Testis (tissue), 3 donors: ENCODE measurements around the gene KRTAP3-3. TPM values are rescaled to one million over a fixed set of nuclear protein-coding genes. Genes with fewer than 3 reads are reported as not detected.

Source experiments
- DNase-seq: peaks from one replicate; pipeline ENCODE4 v3.0.0-alpha.2; 2019
- H3K27ac ChIP-seq, 2 donors: fragments of 200-600 bp; sonication (generic); one replicate each; pipeline ENCODE4 v1.5.1; 2019
- H3K27me3 ChIP-seq: fragments of 200-600 bp; sonication (generic); one replicate; pipeline ENCODE4 v1.5.1; 2019
- H3K36me3 ChIP-seq: fragments of 200-600 bp; sonication (generic); one replicate; pipeline ENCODE4 v1.5.1; 2017; ENCODE audit warnings: low read depth; ENCODE audit errors: missing control alignments
- H3K4me1 ChIP-seq: fragments of 200-600 bp; sonication (generic); one replicate; pipeline ENCODE4 v1.5.1; 2019
- H3K4me3 ChIP-seq, 2 donors: fragments of 200-600 bp; sonication (generic); one replicate each; pipeline ENCODE4 v1.5.1; 2017 to 2019
- H3K9me3 ChIP-seq: fragments of 200-600 bp; sonication (generic); one replicate; pipeline ENCODE4 v1.5.1; 2017
- POLR2A ChIP-seq: fragments of 450-650 bp; IDR thresholded peaks from one replicate; pipeline ENCODE4 v1.6.1; 2017; ENCODE audit warnings: antibody characterized with exemption, mild to moderate bottlenecking, moderate library complexity
- WGBS, 2 donors: methylation state at CpG; one replicate each; pipeline ENCODE4 v1.1.5; 2018; 5-methylcytosine and 5-hydroxymethylcytosine counted together
- intact Hi-C: fragments of 100-400 bp; cut with DNase I; formaldehyde crosslinking; loops from one replicate; pipeline ENCODE4 v1.15.1; 2023; ENCODE audit warnings: low total_unique reads
- polyA plus RNA-seq: library from polyadenylated mRNA; stranded (reverse); fragments of 350-450 nt; fragmentation: Illumina TruSeq; extraction: RNeasy Lipid Tissue Mini Kit (QIAGEN cat#74804); gene quantifications from one replicate; pipeline ENCODE4 v1.2.3, GENCODE V29; 2014; ENCODE audit warnings: low read depth, low replicate concordance; ENCODE audit not compliant: insufficient read depth
- total RNA-seq, 2 donors: library from RNA; depleted of rRNA; stranded (reverse); fragments of >200 nt; gene quantifications; one replicate each; pipeline ENCODE4 v1.2.3, GENCODE V29; 2016
- TF ChIP-seq, protein P1 (sequence below), 3 experiments: fragments of 450-650 bp in 2 of 3; fragments of 200-600 bp in 1 of 3; sonication (generic) in 1 of 3; IDR thresholded peaks; one replicate each; pipeline ENCODE4 v1.5.1; 2016 to 2019; ENCODE audit warnings: antibody characterized with exemption in 3 of 3, mild to moderate bottlenecking in 2 of 3, moderate library complexity in 1 of 3

The KRTAP3-3 gene
- total and polyA plus RNA-seq, 3 donors from 2014 or later, result not detected

DNA sequence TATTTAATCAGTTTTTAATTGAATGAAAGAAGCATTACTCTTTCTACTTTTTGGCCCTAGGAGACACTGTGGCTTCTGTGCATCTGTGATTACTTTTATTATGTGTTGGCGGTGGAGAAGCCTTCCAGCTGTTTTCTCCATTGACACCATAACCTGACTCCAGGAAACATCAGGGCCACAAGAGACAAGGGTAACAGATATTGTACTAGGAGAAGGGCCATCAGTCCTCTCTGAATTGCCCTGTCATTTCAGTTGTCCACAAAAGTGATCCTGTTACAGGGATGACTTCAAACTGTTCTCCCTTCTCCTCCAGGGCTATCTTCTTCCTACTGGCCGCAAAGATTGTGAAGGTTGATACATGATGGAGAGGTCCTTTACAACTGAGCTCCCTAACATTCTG, 41.8 kb downstream of the KRTAP3-3 start:
- intact Hi-C loops, result no loop called here
- DNase-seq, result no peak
- Histone ChIP-seq H3K27ac (no peak overlapping the region), H3K4me1 (peaks cover 3% of the 10 kb centered on the region), H3K9me3 (no peaks in the 10 kb centered on the region), H3K36me3 (no peaks in the 10 kb centered on the region), H3K27me3 (no peaks in the 10 kb centered on the region), H3K4me3 (no peak overlapping the region)
- WGBS, 2 donors, result 89 to 94% methylated on average over 2 of the region's 2 CpGs
- TF ChIP-seq POLR2A, result no peak
- TF ChIP-seq, protein P1, sequence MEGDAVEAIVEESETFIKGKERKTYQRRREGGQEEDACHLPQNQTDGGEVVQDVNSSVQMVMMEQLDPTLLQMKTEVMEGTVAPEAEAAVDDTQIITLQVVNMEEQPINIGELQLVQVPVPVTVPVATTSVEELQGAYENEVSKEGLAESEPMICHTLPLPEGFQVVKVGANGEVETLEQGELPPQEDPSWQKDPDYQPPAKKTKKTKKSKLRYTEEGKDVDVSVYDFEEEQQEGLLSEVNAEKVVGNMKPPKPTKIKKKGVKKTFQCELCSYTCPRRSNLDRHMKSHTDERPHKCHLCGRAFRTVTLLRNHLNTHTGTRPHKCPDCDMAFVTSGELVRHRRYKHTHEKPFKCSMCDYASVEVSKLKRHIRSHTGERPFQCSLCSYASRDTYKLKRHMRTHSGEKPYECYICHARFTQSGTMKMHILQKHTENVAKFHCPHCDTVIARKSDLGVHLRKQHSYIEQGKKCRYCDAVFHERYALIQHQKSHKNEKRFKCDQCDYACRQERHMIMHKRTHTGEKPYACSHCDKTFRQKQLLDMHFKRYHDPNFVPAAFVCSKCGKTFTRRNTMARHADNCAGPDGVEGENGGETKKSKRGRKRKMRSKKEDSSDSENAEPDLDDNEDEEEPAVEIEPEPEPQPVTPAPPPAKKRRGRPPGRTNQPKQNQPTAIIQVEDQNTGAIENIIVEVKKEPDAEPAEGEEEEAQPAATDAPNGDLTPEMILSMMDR (IDR thresholded peaks at IDR 0.05), result no peak

DNA sequence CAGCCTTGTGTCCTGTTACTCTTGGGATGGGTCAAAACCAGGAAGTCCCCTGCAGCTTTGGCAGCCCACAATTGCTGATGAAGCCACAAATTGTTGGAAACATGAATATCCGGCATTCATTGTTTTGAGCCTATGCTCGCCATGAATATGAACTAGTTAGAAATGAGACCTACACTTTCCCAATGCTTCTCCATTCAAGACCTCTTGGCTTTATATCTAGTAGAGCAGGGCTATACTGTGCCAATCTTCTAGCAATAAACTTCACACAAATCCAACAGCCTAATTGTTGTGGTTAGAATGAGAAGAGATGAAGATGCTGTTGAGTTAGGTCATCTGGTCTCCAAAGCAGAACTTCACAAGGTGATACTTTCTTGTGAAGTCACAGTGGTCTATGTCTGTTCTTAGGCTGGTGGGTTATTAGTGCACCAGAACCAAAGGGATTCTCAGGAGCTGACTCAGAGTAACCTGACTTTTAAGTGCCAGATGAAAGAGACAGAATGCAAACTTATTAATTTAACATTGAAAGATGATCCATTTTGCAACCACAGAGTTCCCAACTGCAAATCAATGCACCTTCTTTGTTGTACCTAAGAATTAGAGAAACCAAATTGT, 42.8 kb downstream of the KRTAP3-3 start:
- no peaks in the 10 kb centered on the region for H3K27me3 ChIP-seq
- H3K4me1 ChIP-seq, result peaks cover 3% of the 10 kb centered on the region
- intact Hi-C loops, result no loop called here
- no peak for TF ChIP-seq POLR2A
- TF ChIP-seq, protein P1 (IDR thresholded peaks at IDR 0.05), result no peak
- DNase-seq, result no peak
- no peaks in the 10 kb centered on the region for H3K9me3 ChIP-seq
- no peak overlapping the region for H3K27ac ChIP-seq
- no peaks in the 10 kb centered on the region for H3K36me3 ChIP-seq
- no peak overlapping the region for H3K4me3 ChIP-seq
- 93 to 96% methylated on average over 2 of the region's 2 CpGs for WGBS, 2 donors

DNA sequence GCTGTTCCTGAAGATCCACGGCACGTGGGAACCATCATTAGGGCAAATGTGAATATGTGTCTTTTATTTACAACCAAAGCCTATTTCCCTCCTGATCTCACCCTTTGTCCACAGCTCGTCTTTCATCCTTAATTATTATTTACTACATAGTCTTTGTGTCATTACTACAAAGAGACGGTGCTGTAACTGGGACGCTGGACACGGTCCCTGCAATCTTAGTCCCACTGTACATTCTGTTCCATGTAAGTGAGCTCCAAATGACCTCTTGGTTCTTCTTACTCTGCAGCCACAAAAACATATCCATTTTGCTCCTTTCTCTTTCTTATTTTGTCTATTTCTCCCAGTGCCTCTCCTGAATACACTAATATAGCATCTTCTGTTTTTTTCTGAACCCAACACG, 43.8 kb downstream of the KRTAP3-3 start:
- peaks cover 3% of the 10 kb centered on the region for H3K4me1 ChIP-seq
- intact Hi-C loops, result no loop called here
- H3K4me3 ChIP-seq, result no peak overlapping the region
- H3K27me3 ChIP-seq, result no peaks in the 10 kb centered on the region
- 36 to 43% methylated on average over 7 of the region's 7 CpGs for WGBS, 2 donors
- no peak overlapping the region for H3K27ac ChIP-seq
- H3K9me3 ChIP-seq, result no peaks in the 10 kb centered on the region
- DNase-seq, result peak; percentile 66
- no peak for TF ChIP-seq POLR2A
- TF ChIP-seq, protein P1 (IDR thresholded peaks at IDR 0.05), result no peak
- H3K36me3 ChIP-seq, result no peaks in the 10 kb centered on the region

DNA sequence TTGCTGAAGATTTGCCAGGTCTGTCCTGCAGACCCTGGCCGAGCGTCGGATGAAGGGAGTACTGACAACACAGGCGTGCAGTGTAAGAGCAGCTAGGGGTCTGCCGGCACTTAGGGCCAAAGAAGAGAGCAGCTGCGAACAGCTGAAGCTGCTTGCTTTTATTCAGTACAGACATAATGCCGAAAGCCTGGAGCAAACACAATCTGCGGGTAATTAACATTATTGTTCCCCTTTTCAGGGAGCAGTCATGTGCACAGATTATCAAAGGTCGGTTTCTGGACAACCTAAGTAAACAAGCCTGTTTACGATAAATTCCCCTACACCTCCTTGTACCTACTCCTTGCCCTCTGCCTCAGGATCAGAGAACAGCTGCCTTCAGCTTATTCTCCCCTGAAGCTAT, 44.5 kb downstream of the KRTAP3-3 start:
- Histone ChIP-seq H3K27ac (peak overlapping the region in 1 of 2 donors; percentile 66), H3K9me3 (no peaks in the 10 kb centered on the region), H3K4me3 (no peak overlapping the region), H3K27me3 (no peaks in the 10 kb centered on the region), H3K4me1 (peaks cover 3% of the 10 kb centered on the region), H3K36me3 (no peaks in the 10 kb centered on the region)
- no peak for TF ChIP-seq POLR2A
- TF ChIP-seq, protein P1 (IDR thresholded peaks at IDR 0.05), result no peak
- peak; percentile 43 for DNase-seq
- intact Hi-C loops, result no loop called here
- 24 to 27% methylated on average over 6 to 10 of the region's 10 CpGs for WGBS, 2 donors

DNA sequence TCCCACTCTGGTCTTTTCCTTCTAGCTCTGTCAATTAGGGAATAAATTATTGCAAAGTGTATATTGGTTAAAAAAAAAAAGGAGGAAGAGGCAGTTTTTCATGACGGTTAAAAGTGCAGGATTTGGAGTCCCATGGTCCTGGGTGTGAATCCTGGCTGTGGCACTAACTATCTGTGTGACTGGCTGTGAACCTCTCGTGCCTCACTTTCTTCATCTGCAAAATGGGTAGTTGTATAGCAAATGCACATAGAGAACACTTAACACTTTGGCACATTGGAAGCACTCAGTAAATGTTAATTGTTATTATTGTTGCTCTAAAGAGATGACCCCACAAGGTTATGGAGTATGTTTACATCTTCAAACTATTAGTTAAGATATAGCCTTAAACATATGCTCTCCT, 46.0 kb downstream of the KRTAP3-3 start:
- H3K27ac ChIP-seq, result no peak overlapping the region
- H3K27me3 ChIP-seq, result no peaks in the 10 kb centered on the region
- WGBS, 2 donors, result 77 to 86% methylated on average over 2 of the region's 2 CpGs
- H3K4me1 ChIP-seq, result peaks cover 3% of the 10 kb centered on the region
- intact Hi-C loops, result no loop called here
- TF ChIP-seq, protein P1 (IDR thresholded peaks at IDR 0.05), result no peak
- no peak for TF ChIP-seq POLR2A
- no peaks in the 10 kb centered on the region for H3K9me3 ChIP-seq
- no peak for DNase-seq
- H3K4me3 ChIP-seq, result no peak overlapping the region
- H3K36me3 ChIP-seq, result no peaks in the 10 kb centered on the region
